HepG2 (cell line): ENCODE data around the gene PVR. TPM values are rescaled to one million over a fixed set of nuclear protein-coding genes. Genes with fewer than 3 reads are reported as not detected.

Experiments used
- ATAC-seq: fragments of 200-7000 bp; cut with Tn5 transposase; 3 replicates; pipeline ENCODE4 v1.9.1; 2020; ENCODE audit warnings: mild to moderate bottlenecking, moderate library complexity
- BruUV-seq: library from RNA; stranded (reverse); fragments of 400-500 nt; replicated peaks from 2 replicates; lab custom pipeline; 2021; lab: Mats Ljungman, UMichigan
- CTCF ChIA-PET: fragments of 300-600 bp; formaldehyde crosslinking; extraction: SDS; loops from one replicate; lab custom pipeline; 2021; ENCODE audit warnings: low total read pairs, inconsistent platforms, low intra/inter-chr PET ratio; lab: Yijun Ruan, JAX
- POLR2A ChIA-PET: fragments of 350-600 bp; sonication (Branson Sonifier 250); formaldehyde crosslinking; loops from one replicate; lab custom pipeline; 2020; ENCODE audit warnings: antibody characterized with exemption, inconsistent platforms; lab: Yijun Ruan, JAX
- DNase-seq: peaks from one replicate; pipeline ENCODE4 v3.0.0-alpha.2; 2015; ENCODE audit warnings: low spot score
- FAIRE-seq: peaks from 3 replicates; lab custom pipeline; 2011; peaks lifted over from hg19 to GRCh38; lab: Jason Lieb, UNC
- H2AFZ ChIP-seq: one replicate; pipeline ENCODE4 v1.6.1; 2011; ENCODE audit warnings: low read length, inconsistent platforms
- H3K27ac ChIP-seq: fragments of 300-600 bp; 3 replicates; pipeline ENCODE4 v1.8.0; 2011; ENCODE audit warnings: mixed run types, mild to moderate bottlenecking, mixed read lengths, low read length, inconsistent platforms; ENCODE audit not compliant: insufficient read depth; ENCODE audit errors: extremely low read length
- H3K27me3 ChIP-seq, 2 experiments: fragments of 200-600 bp in 1 of 2; 2 replicates in 1 of 2; 3 replicates in 1 of 2; pipeline versions ENCODE4 v1.6.0 to v1.8.0; 2011; ENCODE audit warnings: low read length in 2 of 2, mild to moderate bottlenecking in 2 of 2, moderate library complexity in 2 of 2, inconsistent platforms in 1 of 2; ENCODE audit not compliant: insufficient read depth in 2 of 2, control insufficient read depth in 1 of 2
- H3K36me3 ChIP-seq, 2 experiments: fragments of 200-600 bp in 1 of 2; replicated peaks in 1 of 2; 2 replicates in 1 of 2; 3 replicates in 1 of 2; pipeline versions ENCODE4 v1.5.1 to v1.8.0; 2011; ENCODE audit warnings: low read length in 2 of 2, inconsistent platforms in 1 of 2; ENCODE audit not compliant: insufficient read depth in 2 of 2, control insufficient read depth in 1 of 2
- H3K4me1 ChIP-seq: 2 replicates; pipeline ENCODE4 v1.5.1; 2012; ENCODE audit warnings: low read length, inconsistent platforms; ENCODE audit not compliant: insufficient read depth
- H3K4me2 ChIP-seq: 2 replicates; pipeline ENCODE4 v1.6.0; 2011; ENCODE audit warnings: low read depth, low read length, inconsistent platforms
- H3K4me3 ChIP-seq, 3 experiments: fragments of 200-600 bp in 1 of 3; sonication (generic), shearing (Covaris generic) in 1 of 3; replicated peaks in 1 of 3; 2 replicates each; pipeline ENCODE4 v1.5.1; 2011 to 2016; ENCODE audit warnings: low read length in 3 of 3, inconsistent platforms in 2 of 3, low read depth in 2 of 3, mild to moderate bottlenecking in 2 of 3, control low read depth in 1 of 3, mixed read lengths in 1 of 3; ENCODE audit not compliant: insufficient read depth in 1 of 3
- H3K79me2 ChIP-seq: one replicate; pipeline ENCODE4 v1.6.1; 2011; ENCODE audit warnings: low read length, inconsistent platforms; ENCODE audit not compliant: insufficient read depth
- H3K9ac ChIP-seq: 2 replicates; pipeline ENCODE4 v1.6.0; 2011; ENCODE audit warnings: mild to moderate bottlenecking, low read depth, low read length, inconsistent platforms; ENCODE audit not compliant: insufficient read depth
- H3K9me3 ChIP-seq: 2 replicates; pipeline ENCODE4 v1.5.1; 2012; ENCODE audit warnings: mild to moderate bottlenecking, low read length
- H4K20me1 ChIP-seq: 2 replicates; pipeline ENCODE4 v1.6.0; 2011; ENCODE audit warnings: inconsistent platforms, mild to moderate bottlenecking, low read length, moderate library complexity; ENCODE audit not compliant: insufficient read depth
- AKAP8 ChIP-seq: sonication (generic); formaldehyde crosslinking; IDR thresholded peaks from 2 replicates; pipeline ENCODE4 v1.5.1; 2020; ENCODE audit warnings: mild to moderate bottlenecking, missing genetic modification reagents
- ARNT2 ChIP-seq: sonication (generic); formaldehyde crosslinking; IDR thresholded peaks from 2 replicates; pipeline ENCODE4 v1.8.0; 2022; ENCODE audit warnings: mild to moderate bottlenecking, low read depth, missing genetic modification reagents, moderate library complexity
- FOXO4 ChIP-seq: sonication (generic); formaldehyde crosslinking; conservative IDR thresholded peaks from 2 replicates; pipeline ENCODE4 v1.8.1; 2023; ENCODE audit warnings: missing genetic modification reagents
- MIER3 ChIP-seq: IDR thresholded peaks from 2 replicates; pipeline ENCODE4 v1.6.1; 2016; ENCODE audit warnings: missing compliant biosample characterization, borderline replicate concordance
- MXI1 ChIP-seq: IDR thresholded peaks from 3 replicates; pipeline ENCODE4 v1.6.1; 2012; ENCODE audit warnings: low read depth, low read length, inconsistent platforms, borderline replicate concordance
- SNAPC2 ChIP-seq: sonication (generic); formaldehyde crosslinking; IDR thresholded peaks from 2 replicates; pipeline ENCODE4 v1.8.1; 2022; ENCODE audit warnings: mild to moderate bottlenecking, missing genetic modification reagents
- SP5 ChIP-seq: IDR thresholded peaks from 2 replicates; pipeline ENCODE4 v1.6.1; 2016; ENCODE audit warnings: low read depth, borderline replicate concordance
- TAF15 ChIP-seq: fragments of 200-400 bp; formaldehyde crosslinking; IDR thresholded peaks from one replicate; pipeline ENCODE4 v1.6.1; 2018; ENCODE audit warnings: mild to moderate bottlenecking, low read depth, low read length; ENCODE audit not compliant: poor library complexity, severe bottlenecking
- TBX2 ChIP-seq: sonication (generic); formaldehyde crosslinking; IDR thresholded peaks from 2 replicates; pipeline ENCODE4 v1.5.0; 2020; ENCODE audit warnings: missing genetic modification reagents, mild to moderate bottlenecking, borderline replicate concordance
- THAP9 ChIP-seq: sonication (generic); formaldehyde crosslinking; IDR thresholded peaks from 2 replicates; pipeline ENCODE4; 2020; ENCODE audit warnings: missing genetic modification reagents, mild to moderate bottlenecking, borderline replicate concordance
- UBTF ChIP-seq: sonication (generic); formaldehyde crosslinking; IDR thresholded peaks from 2 replicates; pipeline ENCODE4 v1.4.0; 2020; ENCODE audit warnings: mild to moderate bottlenecking, missing genetic modification reagents
- ZBTB7B ChIP-seq: sonication (generic); formaldehyde crosslinking; IDR thresholded peaks from 2 replicates; pipeline ENCODE4 v1.4.0; 2020; ENCODE audit warnings: missing genetic modification reagents
- ZGPAT ChIP-seq: IDR thresholded peaks from 2 replicates; pipeline ENCODE4 v1.6.1; 2016; ENCODE audit warnings: mild to moderate bottlenecking
- ZSCAN21 ChIP-seq: sonication (generic); formaldehyde crosslinking; IDR thresholded peaks from 2 replicates; pipeline ENCODE4 v1.8.0; 2022; ENCODE audit warnings: mild to moderate bottlenecking, missing genetic modification reagents, moderate library complexity, borderline replicate concordance
- WGBS: methylation state at CpG from one replicate; pipeline ENCODE4 v1.1.6; 2017; ENCODE audit warnings: low lambda C conversion rate; 5-methylcytosine and 5-hydroxymethylcytosine counted together
- in situ Hi-C: cut with HindIII; loops from 2 replicates; pipeline ENCODE4 v1.10.0; 2017; ENCODE audit warnings: low pct_unique_long_range_greater_than_20kb; ENCODE audit not compliant: extremely low pct_ligation_motif_present
- intact Hi-C: fragments of 100-400 bp; cut with micrococcal nuclease; formaldehyde crosslinking; loops from one replicate; pipeline ENCODE4 v1.10.0; 2022; ENCODE audit not compliant: unreplicated experiment
- polyA plus RNA-seq, 8 experiments: library from polyadenylated mRNA; depleted of rRNA in 3 of 8; stranded (reverse) in 7 of 8; unstranded in 1 of 8; fragments of >200 nt; fragmentation: Illumina TruSeq in 4 of 8; extraction: Trizol in 4 of 8; gene quantifications; 2 replicates each; pipeline versions ENCODE4 v1.2.1 to v1.2.3, GENCODE V29; 2011 to 2016; ENCODE audit warnings: low read depth in 4 of 8, missing spikeins in 1 of 8, mixed read lengths in 1 of 8; ENCODE audit not compliant: insufficient read depth in 1 of 8
- total RNA-seq, 5 experiments: library from RNA; depleted of rRNA; stranded (reverse); fragments of >200 nt; fragmentation: Illumina TruSeq; extraction: Trizol; gene quantifications; 2 replicates each; pipeline ENCODE4 v1.2.3, GENCODE V29; 2016; ENCODE audit warnings: low read depth in 1 of 5

PVR gene
- total and polyA plus RNA-seq, 2 of the 13 experiments (the other 11 are each of a cell fraction or from before 2014, with no cell fraction given), result 43.4 to 46.6 TPM

- peak; percentile 80 for FAIRE-seq
- peaks cover 88% of the 10 kb centered on the region for H3K4me1 ChIP-seq
- ATAC-seq, result peak; percentile 45
- TF ChIP-seq UBTF, result no peak; the same call in 1 of the 2 replicates
- TF ChIP-seq TBX2 (CRISPR knock-in tag), result peak; percentile 82
- TF ChIP-seq ZSCAN21 (CRISPR knock-in tag), result 0 out of 2 replicates have a peak, but pooled peaks have one; percentile 20
- TF ChIP-seq TAF15, result no peak
- peak; percentile 63; the same call in 1 of the 2 replicates for TF ChIP-seq ZGPAT
- TF ChIP-seq ZBTB7B (CRISPR knock-in tag), result peak; percentile 48
- peak; percentile 97 for TF ChIP-seq SP5 (CRISPR knock-in tag)
- TF ChIP-seq SNAPC2, result no peak
- TF ChIP-seq ARNT2 (CRISPR knock-in tag), result no peak
- TF ChIP-seq AKAP8 (CRISPR knock-in tag), result no peak
- TF ChIP-seq FOXO4 (CRISPR knock-in tag), result no peak
- no peak; the same call in 1 of the 2 replicates for TF ChIP-seq MIER3 (CRISPR knock-in tag)
- TF ChIP-seq MXI1, result no peak
- TF ChIP-seq THAP9 (CRISPR knock-in tag), result no peak
These were observed 30.2 kb upstream of the PVR start, which contains the start of gene IGSF23 for GRCh38 chr19:44613295-44614178. TSS of gene IGSF23 (plus strand) at chr19:44613563. CDS start at chr19:44613646, 83 bp downstream.

More at GRCh38 chr19:44613295-44614178, 30.2 kb upstream of the PVR start, which contains the start of gene IGSF23:
- no peak within 1 kb of the TSS for H2AFZ ChIP-seq
- peak; percentile 86 for DNase-seq
- H3K79me2 ChIP-seq, result peaks cover 9% of the 10 kb centered on the region
- TSS peak; percentile 89 for BruUV-seq
- POLR2A ChIA-PET, result interaction anchor here (0.7 to 6.0 kb wide), 22 partner anchors 10 to 312 kb away, joined by 3 to 87 read pairs (median 6); partner anchors contain the start of gene PVR
- H3K9me3 ChIP-seq, result no peaks in the 10 kb centered on the region
- H3K4me2 ChIP-seq, result peak within 1 kb of the TSS; percentile 95
- intact Hi-C loops, result loop anchor here (2.0 to 5.0 kb wide), 2 partner anchors 23 to 36 kb away; no protein-coding TSS in a partner anchor
- H3K9ac ChIP-seq, result peak within 1 kb of the TSS; percentile 85
- peak within 1 kb of the TSS; percentile 92 for H3K27ac ChIP-seq
- CTCF ChIA-PET, result no interaction called here
- in situ Hi-C loops, result loop anchor here (5.0 kb wide), 1 partner anchor 44 kb away; no protein-coding TSS in a partner anchor
- no peaks in the 10 kb centered on the region for H4K20me1 ChIP-seq
- no peaks in the 10 kb centered on the region; a peak in 1 of 5 replicates for H3K27me3 ChIP-seq
- peaks cover 2% of the 10 kb centered on the region in 2 experiments; a peak in 3 of 5 replicates for H3K36me3 ChIP-seq
- peak within 1 kb of the TSS; percentile 59 to 79 (median 61) for H3K4me3 ChIP-seq
- 23% methylated on average over 7 of the region's 25 CpGs for WGBS
